ENCODE measurements around the gene TTC3.
"Not testable (repeated sequence)": the region's sequence is repeated elsewhere in the genome, so short reads cannot be mapped to it uniquely, and the experiment has no call there.

The TTC3 gene

GRCh38 chr21:37088186-37088735 lies 15.2 kb downstream of the TTC3 start:
- DNase-seq (ENCODE audit: low spot score) = no peak

DNA sequence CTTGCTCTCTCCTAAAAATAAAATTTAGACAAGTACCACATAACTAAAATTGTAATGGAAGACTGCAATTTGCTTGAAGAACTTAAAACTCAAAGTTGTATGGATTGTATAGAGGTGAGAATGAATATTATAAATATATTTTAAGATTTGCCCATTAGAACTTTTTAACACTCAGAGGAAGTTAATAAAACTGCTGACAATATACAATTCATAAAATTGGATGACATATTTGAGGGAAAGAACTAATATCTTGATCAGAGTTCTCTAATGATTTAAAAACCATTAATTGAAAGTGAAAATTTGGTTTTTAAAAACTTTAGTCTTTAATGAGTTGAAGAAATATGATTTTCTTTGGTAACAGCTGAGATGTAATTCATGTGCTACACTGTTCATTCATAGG lies 20.9 kb downstream of the TTC3 start:
- no peak for DNase-seq (ENCODE audit: low spot score)

- DNase-seq (ENCODE audit: low spot score) = no peak
Measured at GRCh38 chr21:37095821-37096220, 22.8 kb downstream of the TTC3 start.

DNA sequence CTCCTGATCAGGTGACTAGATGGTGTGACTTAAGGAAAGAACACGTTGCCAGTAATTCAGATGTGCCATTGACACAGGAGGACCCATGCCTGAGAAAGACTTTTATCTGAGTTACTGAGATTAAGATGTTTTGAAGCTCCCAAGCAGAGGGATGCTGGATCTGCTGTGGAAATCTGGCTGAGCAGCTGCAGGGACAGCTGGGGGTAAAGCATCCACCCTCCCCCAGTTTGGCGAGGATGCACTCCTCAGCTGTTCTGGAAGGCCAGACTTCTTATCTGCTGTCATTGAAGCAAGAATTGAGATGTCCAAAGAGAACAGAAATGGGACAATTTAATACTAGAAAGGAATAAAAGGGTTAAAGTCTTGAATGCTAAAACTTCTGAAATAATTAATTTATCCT lies 25.7 kb downstream of the TTC3 start:
- no peak for DNase-seq (ENCODE audit: low spot score)

DNA sequence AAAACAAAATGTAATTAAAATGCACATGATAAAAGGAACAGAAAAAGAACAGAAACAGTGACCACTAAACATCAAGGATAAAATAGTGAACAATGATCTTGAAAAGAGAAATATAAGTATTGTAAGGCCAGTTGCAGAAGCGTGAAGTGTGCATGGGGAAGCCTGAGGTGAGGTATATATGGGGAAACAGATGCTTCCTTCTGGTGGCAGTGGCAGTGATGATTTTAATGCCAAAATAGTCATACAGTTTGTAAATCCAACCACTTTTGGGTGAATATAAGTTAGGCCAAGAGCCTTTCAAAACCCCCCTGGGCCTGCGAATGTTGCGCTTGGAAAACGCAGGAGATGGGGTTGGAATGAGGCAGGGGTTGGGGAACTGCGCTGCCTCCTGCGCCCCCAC lies 27.3 kb downstream of the TTC3 start:
- DNase-seq (ENCODE audit: low spot score) = no peak

GRCh38 chr21:37101384-37101783 lies 28.3 kb downstream of the TTC3 start:
- DNase-seq (ENCODE audit: low spot score) = no peak

DNA sequence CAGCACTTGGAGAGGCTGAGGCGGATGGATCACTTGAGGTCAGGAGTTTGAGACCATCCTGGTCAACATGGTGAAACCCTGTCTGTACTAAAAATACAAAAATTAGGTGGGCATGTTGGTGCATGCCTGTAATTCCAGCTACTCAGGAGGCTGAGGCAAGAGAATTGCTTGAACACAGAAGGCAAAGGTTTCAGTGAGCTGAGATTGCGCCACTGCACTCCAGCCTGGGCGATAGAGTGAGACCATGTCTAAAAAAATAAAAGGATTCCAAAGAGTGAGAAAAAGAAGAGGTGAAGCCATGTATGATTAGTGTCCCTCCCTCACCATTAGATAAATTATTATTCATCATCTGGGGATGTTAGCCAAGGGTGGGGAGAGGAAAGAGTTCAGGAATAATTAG lies 29.7 kb downstream of the TTC3 start:
- DNase-seq (ENCODE audit: low spot score) = not testable (repeated sequence)

DNA sequence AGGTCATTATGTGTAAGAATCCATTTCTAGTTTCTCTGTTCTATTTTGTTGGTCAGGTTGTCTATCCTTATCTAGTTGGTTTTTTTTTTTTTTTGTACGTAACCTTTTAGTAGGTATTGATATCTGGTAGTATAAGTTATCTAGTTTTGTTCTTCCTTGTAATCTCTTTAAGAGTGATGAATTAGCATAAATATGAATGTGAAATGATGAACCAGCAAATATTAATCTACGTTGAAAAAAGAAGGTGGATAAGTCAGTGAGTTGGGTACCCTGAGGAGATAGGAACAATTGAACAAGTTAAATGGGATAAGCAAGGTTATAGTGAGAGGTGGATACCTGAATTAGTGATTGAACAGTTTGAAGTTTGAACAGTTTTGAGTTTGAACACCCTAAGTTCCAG lies 33.9 kb downstream of the TTC3 start:
- no peak for DNase-seq (ENCODE audit: low spot score)

GRCh38 chr21:37111029-37111428 lies 38.0 kb downstream of the TTC3 start:
- DNase-seq (ENCODE audit: low spot score) = not testable (repeated sequence)

- not testable (repeated sequence) for DNase-seq (ENCODE audit: low spot score)
Measured at GRCh38 chr21:37114301-37114700, 41.2 kb downstream of the TTC3 start.

- DNase-seq (ENCODE audit: low spot score) = not testable (repeated sequence)
Measured at GRCh38 chr21:37116459-37116858, 43.4 kb downstream of the TTC3 start.

DNA sequence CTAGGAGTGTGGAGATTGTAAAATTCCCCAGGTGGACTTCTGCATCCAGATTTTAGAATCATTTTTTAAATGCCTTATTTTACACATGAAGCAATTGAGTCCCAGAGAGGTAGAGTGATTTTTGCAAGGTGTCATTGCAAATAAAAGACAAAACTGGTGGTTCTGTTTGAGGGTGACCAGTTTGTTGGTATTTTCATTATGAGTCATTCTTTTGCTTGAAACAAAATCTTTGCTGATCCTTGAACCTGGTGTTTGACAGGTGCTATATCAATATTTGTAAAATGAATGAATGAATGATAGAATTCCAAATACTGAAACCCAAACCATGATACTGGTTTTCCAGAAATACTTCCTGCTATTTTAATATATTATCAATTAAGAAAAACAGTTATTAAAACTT lies 44.1 kb downstream of the TTC3 start:
- DNase-seq (ENCODE audit: low spot score) = no peak

- DNase-seq (ENCODE audit: low spot score) = no peak
Measured at GRCh38 chr21:37118187-37118826, 45.3 kb downstream of the TTC3 start.

GRCh38 chr21:37119421-37120218 lies 46.6 kb downstream of the TTC3 start:
- DNase-seq (ENCODE audit: low spot score) = no peak

DNA sequence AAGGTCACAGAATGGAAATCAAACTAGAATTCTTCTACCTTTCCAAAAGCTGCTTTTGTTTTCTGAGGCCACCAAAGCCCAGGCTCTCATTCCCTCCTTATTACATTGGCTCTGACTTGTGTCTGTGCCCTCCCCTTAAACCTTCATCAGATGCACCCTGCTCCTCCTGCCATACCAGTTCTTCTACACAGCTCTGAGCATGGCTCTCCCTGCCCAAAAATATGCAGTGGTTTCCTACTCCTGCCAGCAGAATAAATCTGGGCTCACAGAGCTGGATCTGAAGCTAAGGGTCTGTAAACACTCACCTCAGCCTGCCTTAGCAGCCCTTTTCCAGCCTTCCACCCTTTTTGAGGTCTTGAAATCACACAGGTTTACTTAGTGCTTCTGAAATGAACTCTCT lies 55.0 kb downstream of the TTC3 start:
- DNase-seq (ENCODE audit: low spot score) = no peak

DNA sequence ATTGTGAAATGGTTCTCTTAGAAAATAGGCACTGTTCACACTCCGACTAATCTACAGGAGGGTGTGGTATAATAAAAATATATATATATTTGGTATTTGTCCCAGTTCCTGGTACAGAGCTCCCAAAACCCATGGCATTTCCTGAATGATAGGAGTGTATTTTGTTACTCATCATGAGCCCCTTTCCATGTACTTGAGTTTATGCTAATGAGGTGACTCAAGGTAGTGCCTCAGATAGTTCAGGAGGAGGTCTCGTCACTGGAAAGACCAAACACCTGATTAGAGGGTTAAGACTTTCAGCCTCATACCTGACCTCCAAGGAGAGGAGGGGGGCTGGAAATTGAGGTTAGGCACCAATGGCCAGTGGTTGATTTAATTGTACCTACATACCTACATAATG lies 57.9 kb downstream of the TTC3 start:
- DNase-seq (ENCODE audit: low spot score) = no peak

DNA sequence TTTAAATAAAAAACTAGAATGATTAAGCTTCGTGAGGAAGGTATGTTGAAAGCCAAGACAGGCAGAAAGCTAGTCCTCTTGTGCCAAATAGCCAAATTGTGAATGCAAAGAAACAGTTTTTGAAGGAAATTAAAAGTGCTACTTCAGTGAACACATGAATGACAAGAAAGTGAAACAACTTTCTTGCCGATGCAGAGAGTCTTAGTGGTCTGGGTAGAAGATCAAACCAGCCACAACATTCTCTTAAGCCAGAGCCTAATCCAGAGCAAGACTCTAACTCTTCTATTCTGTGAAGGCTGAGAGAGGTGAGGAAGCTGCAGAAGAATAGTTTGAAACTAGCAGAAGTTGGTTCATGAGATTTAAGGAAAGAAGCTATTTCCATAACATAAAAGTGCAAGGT lies 63.2 kb downstream of the TTC3 start:
- no peak for DNase-seq (ENCODE audit: low spot score)

DNA sequence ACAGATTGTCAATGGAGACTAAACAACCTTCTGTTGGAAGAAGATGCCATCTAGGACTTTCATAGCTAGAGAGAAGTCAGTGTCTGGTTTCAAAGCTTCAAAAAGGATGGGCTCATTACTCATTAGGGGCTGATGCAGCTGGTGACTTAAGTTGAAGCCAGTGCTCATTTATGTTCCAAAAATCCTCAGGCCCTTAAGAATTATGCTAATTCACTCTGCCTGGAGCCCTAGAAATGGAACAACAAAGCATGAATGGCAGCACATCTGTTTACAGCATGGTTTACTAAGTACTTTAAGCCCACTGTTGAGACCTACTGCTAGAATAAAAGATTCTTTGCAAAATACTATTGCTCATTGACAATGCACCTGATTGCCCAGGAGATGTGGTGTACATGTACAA lies 63.7 kb downstream of the TTC3 start:
- no peak for DNase-seq (ENCODE audit: low spot score)

- no peak for DNase-seq (ENCODE audit: low spot score)
Measured at GRCh38 chr21:37139154-37139553, 66.1 kb downstream of the TTC3 start.

GRCh38 chr21:37139902-37140301 lies 66.8 kb downstream of the TTC3 start:
- DNase-seq (ENCODE audit: low spot score) = no peak

- DNase-seq (ENCODE audit: low spot score) = not testable (repeated sequence)
Measured at GRCh38 chr21:37143392-37143791, 70.3 kb downstream of the TTC3 start.

DNA sequence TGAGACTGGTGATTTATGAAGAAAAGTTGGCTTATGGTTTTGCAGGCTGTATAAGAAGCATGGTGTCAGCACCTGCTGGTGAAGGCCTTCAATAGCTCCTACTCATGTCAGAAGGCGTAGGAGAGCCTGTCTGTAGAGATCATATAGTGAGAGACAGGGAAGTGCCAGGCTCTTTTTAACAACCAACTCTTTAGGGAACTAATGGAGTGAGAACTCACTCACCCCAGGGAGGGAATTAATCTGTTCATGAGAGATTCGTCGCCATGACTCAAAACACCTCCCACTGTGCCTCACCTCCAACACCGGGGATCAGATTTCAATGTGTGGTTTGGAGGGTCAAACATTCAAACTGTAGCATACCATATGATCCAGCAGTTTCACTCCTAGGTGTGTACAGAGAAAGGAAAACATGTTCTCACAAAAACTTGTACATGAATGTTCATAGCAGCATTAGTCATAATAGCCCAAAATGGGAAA lies 72.6 kb downstream of the TTC3 start:
- no peak for DNase-seq (ENCODE audit: low spot score)
